K562 (cell line): ENCODE data around the gene C2orf81.

Experiments used
- CBX1 ChIP-seq: sonication (generic); IDR thresholded peaks from 2 replicates; pipeline ENCODE4 v1.6.1; 2016; ENCODE audit warnings: antibody characterized with exemption, low read depth, mild to moderate bottlenecking
- ELF4 ChIP-seq: fragments of 450-650 bp; formaldehyde crosslinking; IDR thresholded peaks from 2 replicates; pipeline ENCODE4 v1.4.0; 2022; ENCODE audit warnings: missing genetic modification characterization
- KAT7 ChIP-seq: sonication (generic); formaldehyde crosslinking; IDR thresholded peaks from 2 replicates; pipeline ENCODE4 v1.8.0; 2022; ENCODE audit warnings: missing genetic modification reagents, mild to moderate bottlenecking, borderline replicate concordance
- MAX ChIP-seq: sonication (generic); formaldehyde crosslinking; IDR thresholded peaks from 2 replicates; pipeline ENCODE4 v1.9.0; 2022; ENCODE audit warnings: mild to moderate bottlenecking, missing genetic modification reagents
- USF2 ChIP-seq: sonication (generic); formaldehyde crosslinking; IDR thresholded peaks from 2 replicates; pipeline ENCODE4 v1.5.0; 2020; ENCODE audit warnings: missing genetic modification reagents
- ZNF766 ChIP-seq: fragments of 200-800 bp; sonication (Bioruptor generic); conservative IDR thresholded peaks from 2 replicates; pipeline ENCODE4 v1.6.1; 2016; ENCODE audit warnings: missing genetic modification characterization, missing compliant biosample characterization
- TF ChIP-seq, protein P1 (sequence below): IDR thresholded peaks from 3 replicates; pipeline ENCODE4 v1.6.1; 2011; ENCODE audit warnings: borderline replicate concordance, mild to moderate bottlenecking, moderate library complexity; ENCODE audit not compliant: insufficient read length; ENCODE audit errors: extremely low read depth

GRCh38 chr2:74420006-74420405 lies 1.4 kb downstream of the C2orf81 start:
- TF ChIP-seq CBX1 (no peak), MAX (CRISPR knock-in tag) (no peak), ELF4 (CRISPR knock-in tag) (no peak), KAT7 (CRISPR knock-in tag) (no peak), ZNF766 (CRISPR knock-in tag) (no peak), USF2 (no peak)
- TF ChIP-seq, protein P1, sequence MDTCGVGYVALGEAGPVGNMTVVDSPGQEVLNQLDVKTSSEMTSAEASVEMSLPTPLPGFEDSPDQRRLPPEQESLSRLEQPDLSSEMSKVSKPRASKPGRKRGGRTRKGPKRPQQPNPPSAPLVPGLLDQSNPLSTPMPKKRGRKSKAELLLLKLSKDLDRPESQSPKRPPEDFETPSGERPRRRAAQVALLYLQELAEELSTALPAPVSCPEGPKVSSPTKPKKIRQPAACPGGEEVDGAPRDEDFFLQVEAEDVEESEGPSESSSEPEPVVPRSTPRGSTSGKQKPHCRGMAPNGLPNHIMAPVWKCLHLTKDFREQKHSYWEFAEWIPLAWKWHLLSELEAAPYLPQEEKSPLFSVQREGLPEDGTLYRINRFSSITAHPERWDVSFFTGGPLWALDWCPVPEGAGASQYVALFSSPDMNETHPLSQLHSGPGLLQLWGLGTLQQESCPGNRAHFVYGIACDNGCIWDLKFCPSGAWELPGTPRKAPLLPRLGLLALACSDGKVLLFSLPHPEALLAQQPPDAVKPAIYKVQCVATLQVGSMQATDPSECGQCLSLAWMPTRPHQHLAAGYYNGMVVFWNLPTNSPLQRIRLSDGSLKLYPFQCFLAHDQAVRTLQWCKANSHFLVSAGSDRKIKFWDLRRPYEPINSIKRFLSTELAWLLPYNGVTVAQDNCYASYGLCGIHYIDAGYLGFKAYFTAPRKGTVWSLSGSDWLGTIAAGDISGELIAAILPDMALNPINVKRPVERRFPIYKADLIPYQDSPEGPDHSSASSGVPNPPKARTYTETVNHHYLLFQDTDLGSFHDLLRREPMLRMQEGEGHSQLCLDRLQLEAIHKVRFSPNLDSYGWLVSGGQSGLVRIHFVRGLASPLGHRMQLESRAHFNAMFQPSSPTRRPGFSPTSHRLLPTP, result no peak
